ENCODE data around the gene AQP12A.

The AQP12A gene

GRCh38 chr2:240707043-240707756 is 15.5 kb downstream of the AQP12A start:
- no peak for DNase-seq (ENCODE audit: low read depth)
- TF ChIP-seq CTCF (conservative IDR thresholded peaks at IDR 0.05; ENCODE audit: low read depth, low read length): no peak
- no peak overlapping the region for H3K4me3 ChIP-seq (ENCODE audit: low read depth, low read length)

GRCh38 chr2:240707821-240708220 is 16.2 kb downstream of the AQP12A start:
- no peak for TF ChIP-seq CTCF (conservative IDR thresholded peaks at IDR 0.05; ENCODE audit: low read depth, low read length)
- no peak overlapping the region for H3K4me3 ChIP-seq (ENCODE audit: low read depth, low read length)
- DNase-seq (ENCODE audit: low read depth): no peak

- DNase-seq (ENCODE audit: low read depth): no peak
- no peak for TF ChIP-seq CTCF (conservative IDR thresholded peaks at IDR 0.05; ENCODE audit: low read depth, low read length)
- no peak overlapping the region for H3K4me3 ChIP-seq (ENCODE audit: low read depth, low read length)
These were observed 16.8 kb downstream of the AQP12A start for GRCh38 chr2:240708457-240708856.

- H3K4me3 ChIP-seq (ENCODE audit: low read depth, low read length): no peak overlapping the region
- no peak for DNase-seq (ENCODE audit: low read depth)
- TF ChIP-seq CTCF (conservative IDR thresholded peaks at IDR 0.05; ENCODE audit: low read depth, low read length): no peak
These were observed 19.6 kb downstream of the AQP12A start for GRCh38 chr2:240711296-240711695.

GRCh38 chr2:240711701-240712100 is 20.0 kb downstream of the AQP12A start:
- DNase-seq (ENCODE audit: low read depth): no peak
- no peak overlapping the region for H3K4me3 ChIP-seq (ENCODE audit: low read depth, low read length)
- no peak for TF ChIP-seq CTCF (conservative IDR thresholded peaks at IDR 0.05; ENCODE audit: low read depth, low read length)

- TF ChIP-seq CTCF (conservative IDR thresholded peaks at IDR 0.05; ENCODE audit: low read depth, low read length): no peak
- no peak overlapping the region for H3K4me3 ChIP-seq (ENCODE audit: low read depth, low read length)
- DNase-seq (ENCODE audit: low read depth): no peak
These were observed 20.5 kb downstream of the AQP12A start for GRCh38 chr2:240712121-240712520.
